ENCODE measurements around the gene WDR46. TPM values are rescaled to one million over a fixed set of nuclear protein-coding genes. Genes with fewer than 3 reads are reported as not detected.

Gene WDR46
- 69.3 and 86.5 TPM in 2 replicates for total RNA-seq

GRCh38 chr6:33288921-33289783 is at the start of gene WDR46, which contains the start of gene PFDN6:
Gene WDR46, minus strand, starts transcription at chr6:33289239. Its CDS starts 69 bp downstream, at chr6:33289170.
Gene PFDN6, plus strand, starts transcription at chr6:33289601. Its CDS starts 256 bp downstream, at chr6:33289857.

GRCh38 chr6:33317669-33318425 is 28.8 kb upstream of the WDR46 start, which contains the start of gene ZBTB22:
Gene ZBTB22, minus strand, starts transcription at chr6:33317744. Its CDS starts 828 bp downstream, at chr6:33316916.

GRCh38 chr6:33313709-33314514 is 24.9 kb upstream of the WDR46 start, which contains the start of gene TAPBP:
Gene TAPBP, minus strand, starts transcription at chr6:33314078. Its CDS starts 37 bp downstream, at chr6:33314041.

GRCh38 chr6:33298773-33299236 is 9.8 kb upstream of the WDR46 start, which contains the start of gene RGL2:
Gene RGL2, minus strand, starts transcription at chr6:33298942. Its CDS starts 332 bp downstream, at chr6:33298610.

GRCh38 chr6:33276864-33277662 is 12.0 kb downstream of the WDR46 start, which contains the start of gene B3GALT4:
Gene B3GALT4, plus strand, starts transcription at chr6:33277123. Its CDS starts 297 bp downstream, at chr6:33277420.

GRCh38 chr6:33271468-33272274 is 17.4 kb downstream of the WDR46 start, which contains the start of the genes RPS18 and VPS52:
Gene RPS18, plus strand, starts transcription at chr6:33272075. Its CDS starts 45 bp downstream, at chr6:33272120.
Gene VPS52, minus strand, starts transcription at chr6:33271876. Its CDS starts 201 bp downstream, at chr6:33271675.

Other genes with a start within 250 kb of the WDR46 start
- gene HLA-DPA1, start 215.6 kb downstream of the WDR46 start, total RNA-seq = 1.7 and 2.8 TPM in 2 replicates
- 1.8 and 10.0 TPM in 2 replicates for gene HLA-DPB1, start 213.2 kb downstream of the WDR46 start, total RNA-seq
- gene COL11A2, start 96.8 kb downstream of the WDR46 start, total RNA-seq = 0.15 and 1.2 TPM in 2 replicates
- 28.2 and 36.4 TPM in 2 replicates for gene RXRB, start 88.6 kb downstream of the WDR46 start, total RNA-seq
- 126 and 152 TPM in 2 replicates for gene SLC39A7, start 88.4 kb downstream of the WDR46 start, total RNA-seq
- gene HSD17B8, start 84.6 kb downstream of the WDR46 start, total RNA-seq = 11.1 and 11.6 TPM in 2 replicates
- gene RING1, start 80.7 kb downstream of the WDR46 start, total RNA-seq = 31.4 and 52.9 TPM in 2 replicates
- gene VPS52, start 17.4 kb downstream of the WDR46 start, total RNA-seq = 42.0 and 42.8 TPM in 2 replicates
- gene RPS18, start 17.2 kb downstream of the WDR46 start, total RNA-seq = 3,088 and 3,156 TPM in 2 replicates
- 12.5 and 18.0 TPM in 2 replicates for gene B3GALT4, start 12.1 kb downstream of the WDR46 start, total RNA-seq
- 26.6 and 51.3 TPM in 2 replicates for gene PFDN6, start 362 bp upstream of the WDR46 start, total RNA-seq
- gene RGL2, start 9.7 kb upstream of the WDR46 start, total RNA-seq = 29.2 and 41.7 TPM in 2 replicates
- 54.8 and 136 TPM in 2 replicates for gene TAPBP, start 24.8 kb upstream of the WDR46 start, total RNA-seq
- 18.0 and 25.8 TPM in 2 replicates for gene ZBTB22, start 28.5 kb upstream of the WDR46 start, total RNA-seq
- 41.7 and 65.6 TPM in 2 replicates for gene DAXX, start 33.7 kb upstream of the WDR46 start, total RNA-seq
- 1.8 and 36.2 TPM in 2 replicates for gene KIFC1, start 102.6 kb upstream of the WDR46 start, total RNA-seq
- 23.9 and 27.0 TPM in 2 replicates for gene PHF1, start 121.8 kb upstream of the WDR46 start, total RNA-seq
- 125 and 147 TPM in 2 replicates for gene CUTA, start 128.9 kb upstream of the WDR46 start, total RNA-seq
- gene SYNGAP1, start 130.8 kb upstream of the WDR46 start, total RNA-seq = 8.0 and 10.8 TPM in 2 replicates
- gene ZBTB9, start 165.3 kb upstream of the WDR46 start, total RNA-seq = 5.1 and 5.3 TPM in 2 replicates